ENCODE data around the gene GK.
"Not testable (repeated sequence)": the region's sequence is repeated elsewhere in the genome, so short reads cannot be mapped to it uniquely, and the experiment has no call there.

Gene GK

GRCh38 chrX:30654386-30654785 lies 1.2 kb downstream of the GK start:
- not testable (repeated sequence) for DNase-seq (ENCODE audit: low read depth in 2 of 2)

- DNase-seq (ENCODE audit: low read depth in 2 of 2): no peak
These were observed 1.9 kb downstream of the GK start for GRCh38 chrX:30654989-30655607.

GRCh38 chrX:30655991-30656390 lies 2.8 kb downstream of the GK start:
- DNase-seq (ENCODE audit: low read depth in 2 of 2): no peak

DNA sequence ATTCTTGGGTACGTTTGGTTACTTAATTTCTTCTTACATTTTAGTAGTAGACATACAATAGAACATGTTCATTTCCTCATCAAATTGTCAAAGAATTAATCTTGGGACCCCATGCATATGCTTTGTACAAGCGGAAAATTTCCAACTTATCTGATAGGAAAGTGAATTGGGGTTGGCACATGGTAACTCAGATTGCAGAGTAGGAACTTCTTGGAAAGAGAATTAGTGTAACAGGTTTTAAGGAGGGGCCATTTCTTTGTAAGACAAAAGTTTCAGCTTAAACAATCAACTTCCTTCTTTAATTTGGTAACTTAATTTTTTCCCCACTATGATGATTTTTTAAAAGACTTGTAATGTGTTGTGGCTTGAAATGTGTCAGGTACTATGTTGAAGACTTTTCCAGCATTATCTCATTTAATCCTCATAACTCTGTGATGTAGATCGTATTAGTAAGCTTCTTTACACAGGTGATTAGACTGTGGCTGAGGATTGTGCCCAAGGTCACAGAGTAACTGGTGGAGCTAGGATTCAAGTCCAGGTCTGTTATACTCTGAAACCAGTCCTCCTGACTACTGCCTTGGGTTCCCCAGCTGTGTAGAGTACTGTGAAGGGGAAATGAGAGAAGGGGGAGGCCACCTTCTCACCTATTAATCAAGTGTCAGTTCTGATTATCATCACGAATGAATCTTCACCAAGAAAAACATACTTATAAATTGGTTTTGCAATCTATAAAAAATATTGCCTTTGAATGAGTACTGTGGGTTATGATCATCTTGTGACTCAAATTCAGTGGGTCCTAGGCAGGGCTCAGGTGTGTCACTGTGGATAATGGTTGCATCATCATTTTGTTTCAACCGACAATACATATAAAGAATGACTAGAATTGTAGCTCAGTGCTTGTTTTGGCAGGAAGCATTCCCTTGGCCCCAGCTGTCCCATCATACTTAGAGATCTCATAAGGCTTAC lies 4.3 kb downstream of the GK start:
- DNase-seq (ENCODE audit: low read depth in 2 of 2): no peak

DNA sequence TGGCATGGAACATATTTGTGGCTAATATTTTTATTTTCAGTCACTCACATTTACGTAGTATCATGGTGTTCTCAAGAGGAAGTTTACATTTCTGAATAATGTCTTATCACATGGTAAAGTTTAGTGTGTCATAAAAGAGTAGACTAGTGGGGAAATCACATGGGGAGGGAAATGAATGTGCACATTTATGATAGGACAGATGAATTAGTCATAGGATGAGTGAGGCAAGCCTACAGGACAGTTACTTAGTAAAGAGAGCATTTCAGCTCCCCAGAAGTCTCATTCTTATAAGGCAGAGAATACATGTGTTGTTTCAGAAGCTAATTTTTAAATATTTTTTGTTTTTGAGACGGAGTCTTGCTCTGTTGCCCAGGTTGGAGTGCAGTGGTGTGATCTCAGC lies 6.2 kb downstream of the GK start:
- DNase-seq (ENCODE audit: low read depth in 2 of 2): no peak

GRCh38 chrX:30661228-30661627 lies 8.0 kb downstream of the GK start:
- DNase-seq (ENCODE audit: low read depth in 2 of 2): no peak

DNA sequence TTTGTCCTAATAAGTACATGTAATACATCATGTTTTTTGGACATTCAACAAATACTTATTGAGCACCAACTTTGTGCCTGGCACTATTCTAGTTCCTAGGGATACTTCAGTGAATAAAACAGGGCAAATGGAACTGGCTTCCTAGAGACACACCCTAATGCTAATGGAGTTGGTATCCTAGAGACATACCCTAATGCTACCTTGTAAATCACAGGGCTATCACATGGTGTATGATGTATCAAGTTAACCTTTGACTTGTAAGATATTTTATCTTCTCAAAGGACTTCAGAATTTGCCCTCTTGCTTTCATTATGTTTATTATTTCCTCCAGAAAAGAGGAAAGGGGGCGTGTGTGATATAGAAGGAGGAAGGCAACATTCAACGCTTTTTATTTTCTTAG lies 10.1 kb downstream of the GK start:
- DNase-seq (ENCODE audit: low read depth in 2 of 2): no peak

GRCh38 chrX:30665471-30665870 lies 12.2 kb downstream of the GK start:
- no peak for DNase-seq (ENCODE audit: low read depth in 2 of 2)

DNA sequence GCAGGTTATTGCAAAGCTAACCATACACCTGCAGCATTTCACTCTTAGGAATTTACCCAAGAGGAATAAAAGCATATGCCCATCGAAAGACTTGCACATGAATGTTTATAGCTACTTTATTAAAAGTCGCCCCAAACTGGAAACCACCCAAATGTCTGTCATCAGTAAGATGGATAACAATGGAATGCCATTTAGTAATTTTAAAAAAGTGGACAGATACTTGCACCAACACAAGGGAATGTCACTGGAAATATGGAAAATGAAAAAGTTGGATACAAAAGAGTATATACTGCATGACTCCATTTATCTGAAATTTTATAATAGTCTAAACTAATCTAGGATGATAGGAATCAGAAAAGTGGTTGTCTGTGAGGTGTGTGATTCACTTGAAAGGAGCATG lies 12.9 kb downstream of the GK start:
- no peak for DNase-seq (ENCODE audit: low read depth in 2 of 2)

GRCh38 chrX:30668581-30668980 lies 15.4 kb downstream of the GK start:
- no peak for DNase-seq (ENCODE audit: low read depth in 2 of 2)

DNA sequence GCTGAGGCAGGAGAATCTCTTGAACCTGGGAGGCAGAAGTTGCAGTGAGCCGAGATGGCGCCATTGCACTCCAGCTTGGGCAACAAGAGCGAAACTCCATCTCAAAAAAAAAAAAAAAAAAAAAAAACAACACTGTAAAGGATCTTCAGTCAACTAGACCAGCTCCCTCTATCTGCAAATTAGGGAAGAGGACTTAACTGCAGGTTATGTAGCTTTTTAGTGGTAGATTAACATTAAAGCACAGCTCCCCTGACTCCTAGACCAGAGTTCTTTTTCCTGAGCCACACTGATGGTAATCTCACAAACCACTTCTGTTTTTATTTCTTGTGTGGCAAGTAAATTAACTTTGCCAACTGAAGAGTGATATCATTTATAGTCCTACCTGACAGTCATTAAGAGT lies 18.0 kb downstream of the GK start:
- not testable (repeated sequence) for DNase-seq (ENCODE audit: low read depth in 2 of 2)

- DNase-seq (ENCODE audit: low read depth in 2 of 2): no peak
These were observed 20.0 kb downstream of the GK start for GRCh38 chrX:30673127-30673796.

GRCh38 chrX:30673884-30674598 lies 20.8 kb downstream of the GK start:
- DNase-seq (ENCODE audit: low read depth in 2 of 2): no peak

GRCh38 chrX:30674799-30675198 lies 21.6 kb downstream of the GK start:
- DNase-seq (ENCODE audit: low read depth in 2 of 2): no peak

GRCh38 chrX:30679369-30679768 lies 26.1 kb downstream of the GK start:
- DNase-seq (ENCODE audit: low read depth in 2 of 2): no peak

DNA sequence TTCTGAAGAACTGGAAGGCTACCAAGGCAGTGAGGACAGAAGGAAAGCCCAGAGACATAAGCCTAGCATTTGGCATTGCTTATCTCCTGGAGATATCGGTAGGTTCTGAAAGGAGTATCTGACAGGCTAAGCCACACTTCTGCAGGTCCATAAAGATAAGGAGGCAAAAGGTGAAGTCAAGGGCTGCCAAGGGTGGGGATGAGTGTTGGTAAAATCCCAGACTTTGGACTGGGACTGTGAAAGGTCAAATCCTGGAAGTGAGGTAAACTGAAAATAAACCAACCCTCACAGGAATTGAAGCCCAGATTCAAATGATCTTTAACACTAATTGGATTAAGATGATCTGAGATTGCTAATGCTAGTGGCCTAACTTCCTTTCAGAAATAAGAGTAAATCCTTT lies 27.4 kb downstream of the GK start:
- no peak for DNase-seq (ENCODE audit: low read depth in 2 of 2)

DNA sequence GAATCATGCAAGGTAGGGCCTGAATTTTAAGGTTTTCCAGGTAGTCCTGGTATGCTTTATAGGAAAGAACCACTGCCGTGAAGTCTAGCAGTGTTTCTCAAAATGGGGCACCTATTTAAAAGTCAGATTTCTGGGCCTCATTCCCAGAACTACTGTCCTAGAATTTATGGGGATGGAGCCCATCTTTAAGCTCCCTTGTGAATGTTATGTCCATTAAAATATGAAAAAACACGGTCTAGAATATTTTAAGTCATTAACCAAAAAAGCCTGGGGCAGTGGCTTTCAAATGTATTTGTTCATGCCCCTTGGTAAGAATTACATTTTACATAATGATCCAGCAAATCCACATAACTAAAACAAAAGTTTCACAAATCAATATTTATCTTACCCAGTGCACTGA lies 35.4 kb downstream of the GK start:
- DNase-seq (ENCODE audit: low read depth in 2 of 2): no peak

DNA sequence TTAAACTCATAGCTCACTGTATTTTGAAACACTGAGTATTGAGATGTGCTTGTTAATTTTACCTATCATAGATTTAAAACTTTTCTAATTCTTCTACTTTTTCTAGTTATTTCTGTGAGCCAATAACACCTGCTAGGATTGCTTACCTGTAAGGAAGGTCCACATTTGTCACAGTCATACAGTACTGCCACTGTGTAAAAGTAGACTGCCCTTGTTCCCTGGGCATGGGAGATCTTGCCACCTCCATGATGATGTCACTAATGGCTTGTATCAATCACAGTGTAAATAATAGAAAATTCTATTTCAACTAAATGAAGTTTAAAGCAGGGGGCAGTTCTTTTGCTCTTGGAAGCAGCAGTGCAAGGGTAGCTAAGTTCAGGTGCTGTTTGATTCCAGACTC lies 35.9 kb downstream of the GK start:
- no peak for DNase-seq (ENCODE audit: low read depth in 2 of 2)

DNA sequence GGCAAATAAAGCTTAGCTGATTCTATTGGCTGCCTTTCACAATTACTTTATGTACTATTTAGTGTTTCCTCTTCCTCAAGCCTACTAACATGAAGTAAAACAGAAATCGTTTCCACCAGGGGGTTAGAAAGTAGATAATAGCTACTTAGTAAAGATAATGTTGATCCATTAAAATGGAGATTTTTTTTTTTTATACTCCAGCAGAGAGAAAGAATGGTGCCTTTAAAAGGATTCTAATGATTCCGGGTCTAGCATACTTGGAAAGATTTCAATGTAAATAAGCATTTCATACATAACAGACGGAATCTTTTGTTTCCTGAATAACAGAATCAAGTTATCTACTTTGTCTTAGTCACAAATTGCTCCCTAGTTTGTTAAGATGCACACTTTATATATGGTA lies 37.1 kb downstream of the GK start:
- no peak for DNase-seq (ENCODE audit: low read depth in 2 of 2)

DNA sequence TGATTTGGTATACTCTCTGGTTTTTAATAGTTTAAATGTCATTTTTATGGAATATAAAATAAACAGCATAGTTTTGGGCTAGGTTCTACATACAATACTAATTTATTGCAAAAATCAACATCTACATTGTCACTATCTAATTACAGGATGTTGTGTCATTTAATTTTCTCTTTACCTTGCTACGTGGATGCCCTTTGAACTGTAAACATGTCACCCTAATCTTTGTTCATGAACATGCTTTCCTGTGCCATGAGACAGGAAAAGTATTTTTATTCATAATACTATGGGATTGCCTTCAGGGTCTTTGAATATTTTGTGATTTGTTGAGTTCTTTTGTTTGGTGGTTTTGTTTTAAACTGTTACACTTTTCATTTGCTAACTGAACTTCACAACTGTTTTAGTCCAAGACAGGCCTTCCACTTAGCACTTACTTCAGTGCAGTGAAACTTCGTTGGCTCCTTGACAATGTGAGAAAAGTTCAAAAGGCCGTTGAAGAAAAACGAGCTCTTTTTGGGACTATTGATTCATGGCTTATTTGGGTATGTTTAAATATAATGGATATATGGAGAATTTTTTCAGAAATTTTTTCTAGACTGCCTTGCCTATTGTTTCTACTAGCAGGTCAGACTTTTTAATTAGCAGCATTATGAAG lies 40.9 kb downstream of the GK start:
- DNase-seq (ENCODE audit: low read depth in 2 of 2): no peak

DNA sequence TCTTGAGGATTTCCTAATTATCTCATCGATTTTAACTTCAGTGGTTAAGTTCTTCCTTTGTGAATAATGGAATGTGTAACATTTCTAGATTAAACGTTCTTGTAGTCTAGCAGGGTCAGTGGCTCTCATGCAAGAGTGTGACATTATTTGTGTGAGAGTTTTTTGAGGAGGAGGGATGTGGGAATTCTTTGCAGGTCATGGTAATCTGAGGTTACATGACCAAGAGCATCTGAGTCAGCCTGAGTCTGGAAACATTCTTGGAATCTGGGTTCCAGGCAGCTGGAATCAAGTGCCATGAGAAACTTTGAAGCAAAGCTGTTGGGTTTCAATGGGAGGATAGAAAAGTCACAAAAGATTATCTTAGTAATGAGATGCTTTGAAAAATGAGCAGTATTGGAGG lies 49.5 kb downstream of the GK start:
- DNase-seq (ENCODE audit: low read depth in 2 of 2): no peak
